Right atrium auricular region (tissue), 2 donors: ENCODE measurements around the gene FGL2. TPM values are rescaled to one million over a fixed set of nuclear protein-coding genes. Genes with fewer than 3 reads are reported as not detected.

Experiments used
- DNase-seq: peaks from one replicate; pipeline ENCODE4 v3.0.0-alpha.2; 2019; ENCODE audit warnings: low spot score
- H3K27ac ChIP-seq, 2 donors: fragments of 200-600 bp; sonication (generic); 1 replicate in 1 of 2; 2 replicates in 1 of 2; pipeline ENCODE4 v1.5.1; 2016 to 2019
- H3K27me3 ChIP-seq, 2 donors: fragments of 200-600 bp; sonication (generic); one replicate each; pipeline versions ENCODE4 v1.5.1 to v1.6.0; 2017 to 2019
- H3K36me3 ChIP-seq: fragments of 200-600 bp; sonication (generic); one replicate; pipeline ENCODE4 v1.5.1; 2016
- H3K4me1 ChIP-seq, 2 donors: fragments of 200-600 bp; sonication (generic); one replicate each; pipeline versions ENCODE4 v1.5.1 to v1.6.0; 2017 to 2019
- H3K4me3 ChIP-seq, 2 donors: fragments of 200-600 bp; sonication (generic); 1 replicate in 1 of 2; 2 replicates in 1 of 2; pipeline ENCODE4 v1.5.1; 2017 to 2019; ENCODE audit warnings: mild to moderate bottlenecking in 1 of 2, moderate library complexity in 1 of 2
- H3K9me3 ChIP-seq, 2 donors: fragments of 200-600 bp; sonication (generic); one replicate each; pipeline ENCODE4 v1.5.1; 2019
- CTCF ChIP-seq, 2 donors: fragments of 200-600 bp; sonication (generic); IDR thresholded peaks; one replicate each; pipeline ENCODE4 v1.5.1; 2019; ENCODE audit warnings: antibody characterized with exemption in 2 of 2
- total RNA-seq, 2 donors: library from RNA; depleted of rRNA; stranded (reverse); fragments of >200 nt; gene quantifications; one replicate each; pipeline ENCODE4 v1.1.0, GENCODE V29; 2016

Gene FGL2
- total RNA-seq: 10 to 100 TPM; 13.3 to 18.0 TPM

- Histone ChIP-seq H3K9me3 (no peaks in the 10 kb centered on the region), H3K27me3 (no peaks in the 10 kb centered on the region), H3K27ac (peak within 1 kb of the TSS; percentile 52 to 67), H3K4me3 (peak within 1 kb of the TSS; percentile 45 to 50), H3K4me1 (peaks cover 0 to 6% of the 10 kb centered on the region in 2 donors), H3K36me3 (no peaks in the 10 kb centered on the region)
- DNase-seq: peak; percentile 88
- TF ChIP-seq CTCF (IDR thresholded peaks at IDR 0.05): no peak
These were observed at the start of gene FGL2 for GRCh38 chr7:77199013-77199966. TSS of gene FGL2 (minus strand) at chr7:77199819. CDS start at chr7:77199793, 26 bp downstream.

GRCh38 chr7:77248154-77248553, 48.5 kb upstream of the FGL2 start:
- DNase-seq: no peak
- no peak for TF ChIP-seq CTCF (IDR thresholded peaks at IDR 0.05)
- Histone ChIP-seq H3K4me3 (no peak overlapping the region), H3K27ac (no peak overlapping the region), H3K27me3 (no peaks in the 10 kb centered on the region), H3K36me3 (no peaks in the 10 kb centered on the region), H3K9me3 (no peaks in the 10 kb centered on the region), H3K4me1 (peaks cover 0 to 44% of the 10 kb centered on the region in 2 donors)

- Histone ChIP-seq H3K4me1 (peaks cover 0 to 41% of the 10 kb centered on the region in 2 donors), H3K36me3 (no peaks in the 10 kb centered on the region), H3K27ac (no peak overlapping the region), H3K9me3 (no peaks in the 10 kb centered on the region), H3K27me3 (no peaks in the 10 kb centered on the region), H3K4me3 (no peak overlapping the region)
- peak; percentile 55 to 81 for TF ChIP-seq CTCF (IDR thresholded peaks at IDR 0.05)
- no peak for DNase-seq
These were observed 47.7 kb upstream of the FGL2 start for GRCh38 chr7:77247206-77247850.

- no peak for DNase-seq
- peaks cover 0 to 41% of the 10 kb centered on the region in 2 donors for H3K4me1 ChIP-seq
- H3K27ac ChIP-seq: peak overlapping the region; percentile 49 to 86
- no peaks in the 10 kb centered on the region for H3K36me3 ChIP-seq
- no peaks in the 10 kb centered on the region for H3K9me3 ChIP-seq
- no peak overlapping the region for H3K4me3 ChIP-seq
- no peaks in the 10 kb centered on the region for H3K27me3 ChIP-seq
- no peak for TF ChIP-seq CTCF (IDR thresholded peaks at IDR 0.05)
These were observed 46.5 kb upstream of the FGL2 start for GRCh38 chr7:77246026-77246640.

- Histone ChIP-seq H3K9me3 (no peaks in the 10 kb centered on the region), H3K4me1 (peaks cover 0 to 40% of the 10 kb centered on the region in 2 donors), H3K27me3 (no peaks in the 10 kb centered on the region), H3K4me3 (peak overlapping the region; percentile 2 to 13), H3K36me3 (no peaks in the 10 kb centered on the region), H3K27ac (peak overlapping the region; percentile 49 to 86)
- no peak for DNase-seq
- no peak for TF ChIP-seq CTCF (IDR thresholded peaks at IDR 0.05)
These were observed 45.6 kb upstream of the FGL2 start for GRCh38 chr7:77245015-77245755.
